Endothelial cell of umbilical vein (primary cell): ENCODE results near the gene SCYL2.

Experiments used
- CTCF ChIP-seq, 2 donors: IDR thresholded peaks; 1 replicate in 1 of 2; 2 replicates in 1 of 2; pipeline ENCODE4 v1.5.1; 2011; ENCODE audit warnings: low read length in 2 of 2, mild to moderate bottlenecking in 2 of 2, moderate library complexity in 2 of 2, control low read depth in 1 of 2, inconsistent platforms in 1 of 2, low read depth in 1 of 2; ENCODE audit not compliant: insufficient read depth in 1 of 2; ENCODE audit errors: extremely low read depth in 1 of 2
- EZH2 ChIP-seq: IDR thresholded peaks from 2 replicates; pipeline ENCODE4 v1.6.1; 2012; ENCODE audit warnings: borderline replicate concordance, low read depth, mild to moderate bottlenecking, moderate library complexity, low read length, inconsistent platforms; ENCODE audit not compliant: severe bottlenecking
- POLR2A ChIP-seq: IDR thresholded peaks from 2 replicates; pipeline ENCODE4 v1.6.1; 2012; ENCODE audit warnings: low read depth, mild to moderate bottlenecking, control low read depth, low read length

GRCh38 chr12:100295764-100296555 is 29.0 kb downstream of the SCYL2 start:
- TF ChIP-seq EZH2 (no peak), CTCF (IDR thresholded peaks at IDR 0.05; ENCODE audit: extremely low read depth in 1 of 2, insufficient read depth in 1 of 2, low read depth in 1 of 2, low read length in 2 of 2) (no peak), POLR2A (no peak)
